HepG2 (cell line): Measurements from ENCODE around the gene LCE2D. TPM values are rescaled to one million over a fixed set of nuclear protein-coding genes. Genes with fewer than 3 reads are reported as not detected.

ENCODE experiments used
- ATAC-seq: fragments of 200-7000 bp; cut with Tn5 transposase; 3 replicates; pipeline ENCODE4 v1.9.1; 2020; ENCODE audit warnings: mild to moderate bottlenecking, moderate library complexity
- BruUV-seq: library from RNA; stranded (reverse); fragments of 400-500 nt; replicated peaks from 2 replicates; lab custom pipeline; 2021; lab: Mats Ljungman, UMichigan
- CTCF ChIA-PET: fragments of 300-600 bp; formaldehyde crosslinking; extraction: SDS; loops from one replicate; lab custom pipeline; 2021; ENCODE audit warnings: low total read pairs, inconsistent platforms, low intra/inter-chr PET ratio; lab: Yijun Ruan, JAX
- POLR2A ChIA-PET: fragments of 350-600 bp; sonication (Branson Sonifier 250); formaldehyde crosslinking; loops from one replicate; lab custom pipeline; 2020; ENCODE audit warnings: antibody characterized with exemption, inconsistent platforms; lab: Yijun Ruan, JAX
- DNase-seq: peaks from one replicate; pipeline ENCODE4 v3.0.0-alpha.2; 2015; ENCODE audit warnings: low spot score
- FAIRE-seq: peaks from 3 replicates; lab custom pipeline; 2011; peaks lifted over from hg19 to GRCh38; lab: Jason Lieb, UNC
- H2AFZ ChIP-seq: one replicate; pipeline ENCODE4 v1.6.1; 2011; ENCODE audit warnings: low read length, inconsistent platforms
- H3K27ac ChIP-seq: fragments of 300-600 bp; 3 replicates; pipeline ENCODE4 v1.8.0; 2011; ENCODE audit warnings: mixed run types, mild to moderate bottlenecking, mixed read lengths, low read length, inconsistent platforms; ENCODE audit not compliant: insufficient read depth; ENCODE audit errors: extremely low read length
- H3K27me3 ChIP-seq, 2 experiments: fragments of 200-600 bp in 1 of 2; 2 replicates in 1 of 2; 3 replicates in 1 of 2; pipeline versions ENCODE4 v1.6.0 to v1.8.0; 2011; ENCODE audit warnings: low read length in 2 of 2, mild to moderate bottlenecking in 2 of 2, moderate library complexity in 2 of 2, inconsistent platforms in 1 of 2; ENCODE audit not compliant: insufficient read depth in 2 of 2, control insufficient read depth in 1 of 2
- H3K36me3 ChIP-seq, 2 experiments: fragments of 200-600 bp in 1 of 2; replicated peaks in 1 of 2; 2 replicates in 1 of 2; 3 replicates in 1 of 2; pipeline versions ENCODE4 v1.5.1 to v1.8.0; 2011; ENCODE audit warnings: low read length in 2 of 2, inconsistent platforms in 1 of 2; ENCODE audit not compliant: insufficient read depth in 2 of 2, control insufficient read depth in 1 of 2
- H3K4me1 ChIP-seq: 2 replicates; pipeline ENCODE4 v1.5.1; 2012; ENCODE audit warnings: low read length, inconsistent platforms; ENCODE audit not compliant: insufficient read depth
- H3K4me2 ChIP-seq: 2 replicates; pipeline ENCODE4 v1.6.0; 2011; ENCODE audit warnings: low read depth, low read length, inconsistent platforms
- H3K4me3 ChIP-seq, 3 experiments: fragments of 200-600 bp in 1 of 3; sonication (generic), shearing (Covaris generic) in 1 of 3; replicated peaks in 1 of 3; 2 replicates each; pipeline ENCODE4 v1.5.1; 2011 to 2016; ENCODE audit warnings: low read length in 3 of 3, inconsistent platforms in 2 of 3, low read depth in 2 of 3, mild to moderate bottlenecking in 2 of 3, control low read depth in 1 of 3, mixed read lengths in 1 of 3; ENCODE audit not compliant: insufficient read depth in 1 of 3
- H3K79me2 ChIP-seq: one replicate; pipeline ENCODE4 v1.6.1; 2011; ENCODE audit warnings: low read length, inconsistent platforms; ENCODE audit not compliant: insufficient read depth
- H3K9ac ChIP-seq: 2 replicates; pipeline ENCODE4 v1.6.0; 2011; ENCODE audit warnings: mild to moderate bottlenecking, low read depth, low read length, inconsistent platforms; ENCODE audit not compliant: insufficient read depth
- H3K9me3 ChIP-seq: 2 replicates; pipeline ENCODE4 v1.5.1; 2012; ENCODE audit warnings: mild to moderate bottlenecking, low read length
- H4K20me1 ChIP-seq: 2 replicates; pipeline ENCODE4 v1.6.0; 2011; ENCODE audit warnings: inconsistent platforms, mild to moderate bottlenecking, low read length, moderate library complexity; ENCODE audit not compliant: insufficient read depth
- AKAP8 ChIP-seq: sonication (generic); formaldehyde crosslinking; IDR thresholded peaks from 2 replicates; pipeline ENCODE4 v1.5.1; 2020; ENCODE audit warnings: mild to moderate bottlenecking, missing genetic modification reagents
- BORCS8-MEF2B ChIP-seq: sonication (generic); formaldehyde crosslinking; IDR thresholded peaks from 2 replicates; pipeline ENCODE4 v1.8.0; 2022; ENCODE audit warnings: mild to moderate bottlenecking, missing genetic modification reagents
- BRCA1 ChIP-seq: sonication (generic); formaldehyde crosslinking; IDR thresholded peaks from 2 replicates; pipeline ENCODE4 v1.4.0; 2020; ENCODE audit warnings: missing genetic modification reagents
- EED ChIP-seq: sonication (generic); formaldehyde crosslinking; IDR thresholded peaks from 2 replicates; pipeline ENCODE4 v1.5.0; 2020; ENCODE audit warnings: mild to moderate bottlenecking, missing genetic modification reagents
- ELF1 ChIP-seq: sonication (generic); formaldehyde crosslinking; IDR thresholded peaks from 2 replicates; pipeline ENCODE4 v1.4.0; 2020; ENCODE audit warnings: missing genetic modification reagents
- EZH2 ChIP-seq: conservative IDR thresholded peaks from 2 replicates; pipeline ENCODE4 v1.6.1; 2012; ENCODE audit warnings: mild to moderate bottlenecking, low read depth, low read length, moderate library complexity
- GATAD1 ChIP-seq: IDR thresholded peaks from 2 replicates; pipeline ENCODE4 v1.6.1; 2016; ENCODE audit warnings: missing genetic modification reagents, missing compliant biosample characterization
- GTF3A ChIP-seq: sonication (generic); formaldehyde crosslinking; conservative IDR thresholded peaks from 2 replicates; pipeline ENCODE4 v1.4.0; 2020; ENCODE audit warnings: mild to moderate bottlenecking, missing genetic modification reagents
- JUND ChIP-seq: sonication (generic); formaldehyde crosslinking; IDR thresholded peaks from 2 replicates; pipeline ENCODE4 v1.8.0; 2022; ENCODE audit warnings: mild to moderate bottlenecking, missing genetic modification reagents
- MAFF ChIP-seq: IDR thresholded peaks from 2 replicates; pipeline ENCODE4 v1.6.1; 2011; ENCODE audit warnings: low read depth, low read length, improper control_type of control experiment
- MATR3 ChIP-seq: sonication (generic); formaldehyde crosslinking; IDR thresholded peaks from 2 replicates; pipeline ENCODE4 v1.4.0; 2020; ENCODE audit warnings: missing genetic modification reagents
- PHB2 ChIP-seq: fragments of 450-650 bp; IDR thresholded peaks from 2 replicates; pipeline ENCODE4 v1.6.1; 2018; ENCODE audit not compliant: partially characterized antibody
- RORA ChIP-seq: sonication (generic); formaldehyde crosslinking; IDR thresholded peaks from 2 replicates; pipeline ENCODE4 v1.5.0; 2020; ENCODE audit warnings: mild to moderate bottlenecking, missing genetic modification reagents, moderate library complexity
- SMAD3 ChIP-seq: sonication (generic); formaldehyde crosslinking; IDR thresholded peaks from 2 replicates; pipeline ENCODE4 v1.4.0; 2020; ENCODE audit warnings: missing genetic modification reagents
- SP1 ChIP-seq, 2 experiments: fragments of 450-650 bp in 1 of 2; sonication (generic) in 1 of 2; formaldehyde crosslinking in 1 of 2; IDR thresholded peaks; 2 replicates each; pipeline versions ENCODE4 v1.4.0 to v1.6.1; 2016 to 2020; ENCODE audit warnings: missing genetic modification reagents in 1 of 2
- SUZ12 ChIP-seq: fragments of 150-350 bp; IDR thresholded peaks from 2 replicates; pipeline ENCODE4 v1.6.1; 2014; ENCODE audit warnings: low read depth, low read length
- ZBTB21 ChIP-seq: sonication (generic); formaldehyde crosslinking; IDR thresholded peaks from 2 replicates; pipeline ENCODE4 v1.4.0; 2020; ENCODE audit warnings: missing genetic modification reagents
- ZNF510 ChIP-seq: sonication (generic); formaldehyde crosslinking; IDR thresholded peaks from 2 replicates; pipeline ENCODE4 v1.4.0; 2020; ENCODE audit warnings: low read depth, mild to moderate bottlenecking, missing genetic modification reagents
- WGBS: methylation state at CpG from one replicate; pipeline ENCODE4 v1.1.6; 2017; ENCODE audit warnings: low lambda C conversion rate; 5-methylcytosine and 5-hydroxymethylcytosine counted together
- in situ Hi-C: cut with HindIII; loops from 2 replicates; pipeline ENCODE4 v1.10.0; 2017; ENCODE audit warnings: low pct_unique_long_range_greater_than_20kb; ENCODE audit not compliant: extremely low pct_ligation_motif_present
- intact Hi-C: fragments of 100-400 bp; cut with micrococcal nuclease; formaldehyde crosslinking; loops from one replicate; pipeline ENCODE4 v1.10.0; 2022; ENCODE audit not compliant: unreplicated experiment
- polyA plus RNA-seq, 8 experiments: library from polyadenylated mRNA; depleted of rRNA in 3 of 8; stranded (reverse) in 7 of 8; unstranded in 1 of 8; fragments of >200 nt; fragmentation: Illumina TruSeq in 4 of 8; extraction: Trizol in 4 of 8; gene quantifications; 2 replicates each; pipeline versions ENCODE4 v1.2.1 to v1.2.3, GENCODE V29; 2011 to 2016; ENCODE audit warnings: low read depth in 4 of 8, missing spikeins in 1 of 8, mixed read lengths in 1 of 8; ENCODE audit not compliant: insufficient read depth in 1 of 8
- total RNA-seq, 5 experiments: library from RNA; depleted of rRNA; stranded (reverse); fragments of >200 nt; fragmentation: Illumina TruSeq; extraction: Trizol; gene quantifications; 2 replicates each; pipeline ENCODE4 v1.2.3, GENCODE V29; 2016; ENCODE audit warnings: low read depth in 1 of 5
- TF ChIP-seq, protein P1 (sequence below): sonication (generic); formaldehyde crosslinking; IDR thresholded peaks from 2 replicates; pipeline ENCODE4 v1.4.0; 2020; ENCODE audit warnings: mild to moderate bottlenecking, low read depth, missing genetic modification reagents
- TF ChIP-seq, protein P2 (sequence below): sonication (generic); formaldehyde crosslinking; IDR thresholded peaks from 2 replicates; pipeline ENCODE4 v1.4.0; 2020; ENCODE audit warnings: missing genetic modification reagents, mild to moderate bottlenecking, borderline replicate concordance

The LCE2D gene
- total and polyA plus RNA-seq, 2 of the 13 experiments (the other 11 are each of a cell fraction or from before 2014, with no cell fraction given), result not detected

DNA sequence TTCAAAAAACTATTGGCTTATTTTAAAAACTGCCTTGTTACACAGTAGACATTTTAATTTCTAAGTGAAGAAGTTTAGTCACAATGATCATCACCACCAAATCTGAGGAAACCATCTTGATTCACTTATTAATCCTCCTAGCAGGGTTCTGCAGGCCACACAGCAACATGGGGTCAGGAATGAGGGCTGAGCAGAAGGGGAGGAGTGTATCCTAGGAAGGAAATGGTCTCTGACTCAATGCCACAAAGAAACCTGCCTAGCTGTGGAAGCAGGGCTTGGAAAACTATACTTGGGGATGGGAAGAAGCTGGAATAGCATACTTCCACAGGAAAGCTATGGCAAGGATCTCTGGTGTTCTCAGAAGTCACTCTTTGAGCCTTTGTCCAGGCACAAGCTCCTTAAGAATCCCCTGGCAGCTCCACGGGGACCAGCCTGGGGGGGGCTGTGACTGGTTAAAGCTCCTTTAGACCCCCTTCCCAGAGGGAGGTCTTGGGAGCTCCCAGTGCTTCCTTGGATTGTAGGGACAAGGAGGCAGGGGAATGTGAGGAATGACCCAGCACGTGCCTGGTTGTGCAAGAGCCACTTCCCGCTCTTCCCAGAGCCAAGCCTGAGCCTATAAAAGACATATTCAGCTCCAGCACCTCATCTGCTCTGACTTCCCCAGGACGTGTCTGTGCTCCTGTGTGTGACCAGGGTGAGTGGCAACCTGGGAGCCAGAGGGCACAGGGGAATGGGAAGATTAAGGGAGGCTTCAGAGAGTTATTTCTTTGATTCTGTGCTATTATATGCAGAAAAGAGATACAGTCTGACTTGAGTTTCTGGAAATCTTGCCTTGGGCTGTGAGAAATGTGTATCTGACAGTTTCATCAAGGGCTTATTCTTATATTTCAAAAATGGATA lies 34.8 kb downstream of the LCE2D start, which contains the start of gene LCE2A:
LCE2A (plus strand) TSS at position 645 of the 900 bp plus-strand sequence. CDS start 557 bp downstream, outside the sequence.
- TF ChIP-seq SUZ12 (no peak), PHB2 (no peak), JUND (no peak), MATR3 (CRISPR knock-in tag) (no peak), EZH2 (no peak), BORCS8-MEF2B (CRISPR knock-in tag) (no peak), SMAD3 (no peak), BRCA1 (no peak), MAFF (no peak), EED (no peak), RORA (no peak), AKAP8 (CRISPR knock-in tag) (no peak), GTF3A (CRISPR knock-in tag) (no peak), ZBTB21 (no peak), SP1 (IDR thresholded peaks at IDR 0.05) (no peak), SP1 (CRISPR knock-in tag; IDR thresholded peaks at IDR 0.05) (no peak), ZNF510 (CRISPR knock-in tag) (no peak), GATAD1 (CRISPR knock-in tag) (no peak), ELF1 (CRISPR knock-in tag) (no peak)
- TF ChIP-seq, protein P1, sequence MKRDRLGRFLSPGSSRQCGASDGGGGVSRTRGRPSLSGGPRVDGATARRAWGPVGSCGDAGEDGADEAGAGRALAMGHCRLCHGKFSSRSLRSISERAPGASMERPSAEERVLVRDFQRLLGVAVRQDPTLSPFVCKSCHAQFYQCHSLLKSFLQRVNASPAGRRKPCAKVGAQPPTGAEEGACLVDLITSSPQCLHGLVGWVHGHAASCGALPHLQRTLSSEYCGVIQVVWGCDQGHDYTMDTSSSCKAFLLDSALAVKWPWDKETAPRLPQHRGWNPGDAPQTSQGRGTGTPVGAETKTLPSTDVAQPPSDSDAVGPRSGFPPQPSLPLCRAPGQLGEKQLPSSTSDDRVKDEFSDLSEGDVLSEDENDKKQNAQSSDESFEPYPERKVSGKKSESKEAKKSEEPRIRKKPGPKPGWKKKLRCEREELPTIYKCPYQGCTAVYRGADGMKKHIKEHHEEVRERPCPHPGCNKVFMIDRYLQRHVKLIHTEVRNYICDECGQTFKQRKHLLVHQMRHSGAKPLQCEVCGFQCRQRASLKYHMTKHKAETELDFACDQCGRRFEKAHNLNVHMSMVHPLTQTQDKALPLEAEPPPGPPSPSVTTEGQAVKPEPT (CRISPR knock-in tag), result no peak
- TF ChIP-seq, protein P2, sequence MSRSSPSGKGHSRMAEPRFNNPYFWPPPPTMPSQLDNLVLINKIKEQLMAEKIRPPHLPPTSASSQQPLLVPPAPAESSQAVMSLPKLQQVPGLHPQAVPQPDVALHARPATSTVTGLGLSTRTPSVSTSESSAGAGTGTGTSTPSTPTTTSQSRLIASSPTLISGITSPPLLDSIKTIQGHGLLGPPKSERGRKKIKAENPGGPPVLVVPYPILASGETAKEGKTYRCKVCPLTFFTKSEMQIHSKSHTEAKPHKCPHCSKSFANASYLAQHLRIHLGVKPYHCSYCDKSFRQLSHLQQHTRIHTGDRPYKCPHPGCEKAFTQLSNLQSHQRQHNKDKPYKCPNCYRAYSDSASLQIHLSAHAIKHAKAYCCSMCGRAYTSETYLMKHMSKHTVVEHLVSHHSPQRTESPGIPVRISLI (CRISPR knock-in tag), result no peak
- Histone ChIP-seq H3K79me2 (no peaks in the 10 kb centered on the region), H4K20me1 (no peaks in the 10 kb centered on the region), H3K9ac (no peak within 1 kb of the TSS), H2AFZ (no peak within 1 kb of the TSS), H3K27me3 (no peaks in the 10 kb centered on the region; a peak in 1 of 5 replicates), H3K4me2 (no peak within 1 kb of the TSS), H3K36me3 (no peaks in the 10 kb centered on the region), H3K9me3 (no peaks in the 10 kb centered on the region; the same call in 1 of the 2 replicates), H3K4me3 (no peak within 1 kb of the TSS), H3K4me1 (no peaks in the 10 kb centered on the region), H3K27ac (no peak within 1 kb of the TSS)
- FAIRE-seq (no peak), DNase-seq (no peak), ATAC-seq (no peak)
- CTCF ChIA-PET, result no interaction called here
- in situ Hi-C loops, result no loop called here
- WGBS, result 0% methylated on average over 1 of the region's 4 CpGs
- POLR2A ChIA-PET, result no interaction called here
- BruUV-seq, result no TSS peak
- intact Hi-C loops, result no loop called here
